SIG-M5 (cell line): Measurements from ENCODE around the gene CWC27.

ENCODE experiments used
- DNase-seq: peaks from one replicate; lab custom pipeline; 2025; lab: John Stamatoyannopoulos, UW

CWC27 gene

GRCh38 chr5:65037831-65038815 is 269.4 kb downstream of the CWC27 start:
- no peak for DNase-seq

GRCh38 chr5:65041296-65042158 is 272.8 kb downstream of the CWC27 start:
- DNase-seq: peak; percentile 23

GRCh38 chr5:65043843-65044359 is 275.2 kb downstream of the CWC27 start:
- DNase-seq: no peak

GRCh38 chr5:65047225-65047624 is 278.5 kb downstream of the CWC27 start:
- no peak for DNase-seq

GRCh38 chr5:65047948-65048690 is 279.4 kb downstream of the CWC27 start:
- no peak for DNase-seq

GRCh38 chr5:65050140-65050539 is 281.4 kb downstream of the CWC27 start:
- no peak for DNase-seq

- no peak for DNase-seq
Observed at GRCh38 chr5:65050826-65051498, 282.2 kb downstream of the CWC27 start.

GRCh38 chr5:65055938-65056337 is 287.2 kb downstream of the CWC27 start:
- no peak for DNase-seq

- no peak for DNase-seq
Observed at GRCh38 chr5:65059681-65060598, 291.2 kb downstream of the CWC27 start.

GRCh38 chr5:65061250-65061973 is 292.7 kb downstream of the CWC27 start:
- DNase-seq: no peak

GRCh38 chr5:65061974-65062353 is 293.2 kb downstream of the CWC27 start:
- DNase-seq: no peak

GRCh38 chr5:65062469-65063083 is 293.8 kb downstream of the CWC27 start:
- no peak for DNase-seq

- DNase-seq: no peak
Observed at GRCh38 chr5:65065001-65065511, 296.3 kb downstream of the CWC27 start.

- peak; percentile 9 for DNase-seq
Observed at GRCh38 chr5:65066387-65067146, 297.8 kb downstream of the CWC27 start.

GRCh38 chr5:65067147-65067506 is 298.4 kb downstream of the CWC27 start:
- no peak for DNase-seq
